ENCODE data around the gene SH3BP4. TPM values are rescaled to one million over a fixed set of nuclear protein-coding genes. Genes with fewer than 3 reads are reported as not detected.
A peak's percentile ranks its signal among the peaks of the same experiment; 100 is the strongest.

SH3BP4 gene
- total and polyA plus RNA-seq, 2 of the 13 experiments (the other 11 are each of a cell fraction or from before 2014, with no cell fraction given): 34.6 to 99.1 TPM

DNA sequence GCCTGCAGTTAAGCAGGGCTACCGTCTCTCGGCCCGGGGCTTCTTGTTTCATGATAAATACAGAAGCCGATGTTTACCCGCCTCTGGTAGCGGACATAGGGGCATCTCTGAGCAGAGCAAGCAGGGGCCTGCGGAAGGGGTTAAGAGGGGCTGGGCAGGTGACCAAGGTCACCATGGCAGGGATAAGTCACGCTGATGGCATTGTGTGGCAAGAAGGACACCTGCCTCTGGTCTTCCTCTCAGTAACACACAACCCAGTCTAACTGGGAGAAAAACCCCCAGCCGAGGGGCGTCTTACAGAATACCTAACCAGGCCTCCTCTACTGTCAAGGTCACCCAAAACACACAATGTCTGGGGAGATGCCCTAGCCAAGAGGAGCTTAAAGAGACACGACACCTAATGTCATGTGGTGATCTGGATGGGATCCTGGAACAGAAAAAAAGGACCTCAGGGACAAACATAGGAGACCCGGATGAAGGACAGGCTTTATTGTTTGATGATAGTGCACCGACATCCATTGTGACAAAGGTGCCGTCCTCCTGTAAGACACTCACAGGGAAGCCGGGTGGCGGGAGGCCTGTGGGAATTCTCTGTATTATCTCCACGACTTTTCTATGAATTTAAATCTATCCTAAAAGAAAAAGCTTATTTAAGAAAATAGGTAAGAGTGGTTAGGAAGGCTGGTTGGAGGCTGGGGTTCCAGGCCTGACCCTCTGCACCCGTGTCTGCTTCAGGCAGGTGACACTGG lies 24.8 kb downstream of the SH3BP4 start (continued):
- TF ChIP-seq CEBPB (IDR thresholded peaks at IDR 0.05; ENCODE audit: borderline replicate concordance, low read depth, low read length): no peak; the same call in 1 of the 2 replicates
- TF ChIP-seq, protein P1, sequence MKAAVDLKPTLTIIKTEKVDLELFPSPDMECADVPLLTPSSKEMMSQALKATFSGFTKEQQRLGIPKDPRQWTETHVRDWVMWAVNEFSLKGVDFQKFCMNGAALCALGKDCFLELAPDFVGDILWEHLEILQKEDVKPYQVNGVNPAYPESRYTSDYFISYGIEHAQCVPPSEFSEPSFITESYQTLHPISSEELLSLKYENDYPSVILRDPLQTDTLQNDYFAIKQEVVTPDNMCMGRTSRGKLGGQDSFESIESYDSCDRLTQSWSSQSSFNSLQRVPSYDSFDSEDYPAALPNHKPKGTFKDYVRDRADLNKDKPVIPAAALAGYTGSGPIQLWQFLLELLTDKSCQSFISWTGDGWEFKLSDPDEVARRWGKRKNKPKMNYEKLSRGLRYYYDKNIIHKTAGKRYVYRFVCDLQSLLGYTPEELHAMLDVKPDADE (CRISPR knock-in tag; IDR thresholded peaks at IDR 0.05): no peak
- TF ChIP-seq ZBTB7A (CRISPR knock-in tag; IDR thresholded peaks at IDR 0.05): 0 out of 2 replicates have a peak, but pooled peaks have one; percentile 35
- TF ChIP-seq, protein P2, sequence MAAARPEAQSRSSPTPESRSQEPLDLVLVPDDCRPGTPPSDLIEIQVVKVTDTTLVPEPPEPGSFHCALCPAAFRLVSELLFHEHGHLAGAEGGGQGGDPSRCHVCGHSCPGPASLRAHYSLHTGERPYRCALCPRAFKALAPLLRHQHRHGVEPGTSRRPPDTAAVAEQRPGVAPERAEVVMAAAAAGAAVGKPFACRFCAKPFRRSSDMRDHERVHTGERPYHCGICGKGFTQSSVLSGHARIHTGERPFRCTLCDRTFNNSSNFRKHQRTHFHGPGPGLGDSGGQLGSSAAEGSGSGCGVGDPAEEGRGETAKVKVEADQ (CRISPR knock-in tag; IDR thresholded peaks at IDR 0.05; ENCODE audit: borderline replicate concordance): no peak
- no peak for TF ChIP-seq HNRNPUL1 (IDR thresholded peaks at IDR 0.05; ENCODE audit: low read depth, low read length)
- 0 out of 2 replicates have a peak, but pooled peaks have one; percentile 45 for TF ChIP-seq PHF21A (CRISPR knock-in tag; IDR thresholded peaks at IDR 0.05)
- 0 out of 2 replicates have a peak, but pooled peaks have one; percentile 5 for TF ChIP-seq BORCS8-MEF2B (CRISPR knock-in tag; IDR thresholded peaks at IDR 0.05)
- TF ChIP-seq, protein P3, sequence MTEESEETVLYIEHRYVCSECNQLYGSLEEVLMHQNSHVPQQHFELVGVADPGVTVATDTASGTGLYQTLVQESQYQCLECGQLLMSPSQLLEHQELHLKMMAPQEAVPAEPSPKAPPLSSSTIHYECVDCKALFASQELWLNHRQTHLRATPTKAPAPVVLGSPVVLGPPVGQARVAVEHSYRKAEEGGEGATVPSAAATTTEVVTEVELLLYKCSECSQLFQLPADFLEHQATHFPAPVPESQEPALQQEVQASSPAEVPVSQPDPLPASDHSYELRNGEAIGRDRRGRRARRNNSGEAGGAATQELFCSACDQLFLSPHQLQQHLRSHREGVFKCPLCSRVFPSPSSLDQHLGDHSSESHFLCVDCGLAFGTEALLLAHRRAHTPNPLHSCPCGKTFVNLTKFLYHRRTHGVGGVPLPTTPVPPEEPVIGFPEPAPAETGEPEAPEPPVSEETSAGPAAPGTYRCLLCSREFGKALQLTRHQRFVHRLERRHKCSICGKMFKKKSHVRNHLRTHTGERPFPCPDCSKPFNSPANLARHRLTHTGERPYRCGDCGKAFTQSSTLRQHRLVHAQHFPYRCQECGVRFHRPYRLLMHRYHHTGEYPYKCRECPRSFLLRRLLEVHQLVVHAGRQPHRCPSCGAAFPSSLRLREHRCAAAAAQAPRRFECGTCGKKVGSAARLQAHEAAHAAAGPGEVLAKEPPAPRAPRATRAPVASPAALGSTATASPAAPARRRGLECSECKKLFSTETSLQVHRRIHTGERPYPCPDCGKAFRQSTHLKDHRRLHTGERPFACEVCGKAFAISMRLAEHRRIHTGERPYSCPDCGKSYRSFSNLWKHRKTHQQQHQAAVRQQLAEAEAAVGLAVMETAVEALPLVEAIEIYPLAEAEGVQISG (CRISPR knock-in tag; IDR thresholded peaks at IDR 0.05): 0 out of 2 replicates have a peak, but pooled peaks have one; percentile 21
- TF ChIP-seq, protein P4, sequence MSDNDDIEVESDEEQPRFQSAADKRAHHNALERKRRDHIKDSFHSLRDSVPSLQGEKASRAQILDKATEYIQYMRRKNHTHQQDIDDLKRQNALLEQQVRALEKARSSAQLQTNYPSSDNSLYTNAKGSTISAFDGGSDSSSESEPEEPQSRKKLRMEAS (IDR thresholded peaks at IDR 0.05): 0 out of 2 replicates have a peak, but pooled peaks have one; percentile 2
- TF ChIP-seq FLYWCH1 (CRISPR knock-in tag; IDR thresholded peaks at IDR 0.05): no peak
- TF ChIP-seq, protein P5, sequence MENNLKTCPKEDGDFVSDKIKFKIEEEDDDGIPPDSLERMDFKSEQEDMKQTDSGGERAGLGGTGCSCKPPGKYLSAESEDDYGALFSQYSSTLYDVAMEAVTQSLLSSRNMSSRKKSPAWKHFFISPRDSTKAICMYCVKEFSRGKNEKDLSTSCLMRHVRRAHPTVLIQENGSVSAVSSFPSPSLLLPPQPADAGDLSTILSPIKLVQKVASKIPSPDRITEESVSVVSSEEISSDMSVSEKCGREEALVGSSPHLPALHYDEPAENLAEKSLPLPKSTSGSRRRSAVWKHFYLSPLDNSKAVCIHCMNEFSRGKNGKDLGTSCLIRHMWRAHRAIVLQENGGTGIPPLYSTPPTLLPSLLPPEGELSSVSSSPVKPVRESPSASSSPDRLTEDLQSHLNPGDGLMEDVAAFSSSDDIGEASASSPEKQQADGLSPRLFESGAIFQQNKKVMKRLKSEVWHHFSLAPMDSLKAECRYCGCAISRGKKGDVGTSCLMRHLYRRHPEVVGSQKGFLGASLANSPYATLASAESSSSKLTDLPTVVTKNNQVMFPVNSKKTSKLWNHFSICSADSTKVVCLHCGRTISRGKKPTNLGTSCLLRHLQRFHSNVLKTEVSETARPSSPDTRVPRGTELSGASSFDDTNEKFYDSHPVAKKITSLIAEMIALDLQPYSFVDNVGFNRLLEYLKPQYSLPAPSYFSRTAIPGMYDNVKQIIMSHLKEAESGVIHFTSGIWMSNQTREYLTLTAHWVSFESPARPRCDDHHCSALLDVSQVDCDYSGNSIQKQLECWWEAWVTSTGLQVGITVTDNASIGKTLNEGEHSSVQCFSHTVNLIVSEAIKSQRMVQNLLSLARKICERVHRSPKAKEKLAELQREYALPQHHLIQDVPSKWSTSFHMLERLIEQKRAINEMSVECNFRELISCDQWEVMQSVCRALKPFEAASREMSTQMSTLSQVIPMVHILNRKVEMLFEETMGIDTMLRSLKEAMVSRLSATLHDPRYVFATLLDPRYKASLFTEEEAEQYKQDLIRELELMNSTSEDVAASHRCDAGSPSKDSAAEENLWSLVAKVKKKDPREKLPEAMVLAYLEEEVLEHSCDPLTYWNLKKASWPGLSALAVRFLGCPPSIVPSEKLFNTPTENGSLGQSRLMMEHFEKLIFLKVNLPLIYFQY (CRISPR knock-in tag; IDR thresholded peaks at IDR 0.05; ENCODE audit: borderline replicate concordance): no peak; the same call in 1 of the 2 replicates
- TF ChIP-seq, protein P6, sequence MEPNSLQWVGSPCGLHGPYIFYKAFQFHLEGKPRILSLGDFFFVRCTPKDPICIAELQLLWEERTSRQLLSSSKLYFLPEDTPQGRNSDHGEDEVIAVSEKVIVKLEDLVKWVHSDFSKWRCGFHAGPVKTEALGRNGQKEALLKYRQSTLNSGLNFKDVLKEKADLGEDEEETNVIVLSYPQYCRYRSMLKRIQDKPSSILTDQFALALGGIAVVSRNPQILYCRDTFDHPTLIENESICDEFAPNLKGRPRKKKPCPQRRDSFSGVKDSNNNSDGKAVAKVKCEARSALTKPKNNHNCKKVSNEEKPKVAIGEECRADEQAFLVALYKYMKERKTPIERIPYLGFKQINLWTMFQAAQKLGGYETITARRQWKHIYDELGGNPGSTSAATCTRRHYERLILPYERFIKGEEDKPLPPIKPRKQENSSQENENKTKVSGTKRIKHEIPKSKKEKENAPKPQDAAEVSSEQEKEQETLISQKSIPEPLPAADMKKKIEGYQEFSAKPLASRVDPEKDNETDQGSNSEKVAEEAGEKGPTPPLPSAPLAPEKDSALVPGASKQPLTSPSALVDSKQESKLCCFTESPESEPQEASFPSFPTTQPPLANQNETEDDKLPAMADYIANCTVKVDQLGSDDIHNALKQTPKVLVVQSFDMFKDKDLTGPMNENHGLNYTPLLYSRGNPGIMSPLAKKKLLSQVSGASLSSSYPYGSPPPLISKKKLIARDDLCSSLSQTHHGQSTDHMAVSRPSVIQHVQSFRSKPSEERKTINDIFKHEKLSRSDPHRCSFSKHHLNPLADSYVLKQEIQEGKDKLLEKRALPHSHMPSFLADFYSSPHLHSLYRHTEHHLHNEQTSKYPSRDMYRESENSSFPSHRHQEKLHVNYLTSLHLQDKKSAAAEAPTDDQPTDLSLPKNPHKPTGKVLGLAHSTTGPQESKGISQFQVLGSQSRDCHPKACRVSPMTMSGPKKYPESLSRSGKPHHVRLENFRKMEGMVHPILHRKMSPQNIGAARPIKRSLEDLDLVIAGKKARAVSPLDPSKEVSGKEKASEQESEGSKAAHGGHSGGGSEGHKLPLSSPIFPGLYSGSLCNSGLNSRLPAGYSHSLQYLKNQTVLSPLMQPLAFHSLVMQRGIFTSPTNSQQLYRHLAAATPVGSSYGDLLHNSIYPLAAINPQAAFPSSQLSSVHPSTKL (CRISPR knock-in tag; IDR thresholded peaks at IDR 0.05): peak; percentile 80
- TF ChIP-seq PITX1 (CRISPR knock-in tag; IDR thresholded peaks at IDR 0.05): peak; percentile 72
- 0 out of 2 replicates have a peak, but pooled peaks have one; percentile 18 for TF ChIP-seq SIN3A (IDR thresholded peaks at IDR 0.05; ENCODE audit: borderline replicate concordance, low read depth, low read length)

Measured in HepG2 (cell line).